ENCODE data around the gene IRF2BP2.

Gene IRF2BP2

DNA sequence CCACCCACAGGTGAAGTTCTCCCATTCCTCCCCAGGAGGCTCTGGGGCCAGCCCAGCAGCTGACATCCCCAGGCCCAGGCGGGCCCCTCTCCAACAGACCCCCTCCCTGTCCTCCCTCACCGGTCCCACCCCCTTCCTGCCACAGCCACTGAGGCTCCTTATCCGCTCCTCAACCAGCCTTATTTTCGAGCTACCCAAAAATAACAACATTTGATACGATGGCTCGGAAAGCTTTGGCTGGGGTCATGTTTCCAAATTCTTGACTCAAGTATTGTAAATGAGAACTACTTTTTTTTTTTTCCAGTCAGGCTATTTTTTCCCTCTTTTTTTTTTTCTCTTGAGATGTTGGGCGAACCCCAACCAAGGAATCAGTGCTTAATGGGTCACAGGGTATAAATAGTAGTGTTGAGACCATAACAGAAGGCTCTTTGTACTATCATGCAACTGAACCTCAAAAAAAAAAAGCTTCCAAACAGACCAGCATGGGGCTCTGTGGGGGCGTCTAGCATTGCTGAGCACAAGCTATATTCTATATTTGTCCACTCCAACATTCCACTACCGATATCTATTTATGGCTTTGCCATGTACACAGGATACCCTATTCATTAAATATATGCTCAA is 27.2 kb downstream of the IRF2BP2 start:
- DNase-seq = no peak

DNA sequence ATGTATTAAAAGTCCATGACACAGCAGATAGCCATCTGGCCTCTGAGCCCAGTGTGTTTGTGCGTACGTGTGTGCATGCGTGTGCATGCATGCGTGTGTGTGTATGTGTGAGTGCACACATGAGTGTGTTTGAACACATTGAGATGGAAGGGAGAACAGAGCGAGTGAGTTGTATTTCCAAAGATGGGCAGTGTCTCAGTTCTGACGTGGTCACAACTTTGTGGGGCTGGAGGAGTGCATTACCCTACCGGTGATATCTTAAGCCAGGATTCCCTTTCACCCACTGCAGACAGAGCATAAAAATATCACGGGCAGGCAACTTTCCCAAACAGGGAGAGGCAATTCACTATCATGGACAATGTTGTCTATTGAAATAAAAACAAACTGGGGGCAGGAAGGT is 27.8 kb downstream of the IRF2BP2 start:
- DNase-seq = no peak

DNA sequence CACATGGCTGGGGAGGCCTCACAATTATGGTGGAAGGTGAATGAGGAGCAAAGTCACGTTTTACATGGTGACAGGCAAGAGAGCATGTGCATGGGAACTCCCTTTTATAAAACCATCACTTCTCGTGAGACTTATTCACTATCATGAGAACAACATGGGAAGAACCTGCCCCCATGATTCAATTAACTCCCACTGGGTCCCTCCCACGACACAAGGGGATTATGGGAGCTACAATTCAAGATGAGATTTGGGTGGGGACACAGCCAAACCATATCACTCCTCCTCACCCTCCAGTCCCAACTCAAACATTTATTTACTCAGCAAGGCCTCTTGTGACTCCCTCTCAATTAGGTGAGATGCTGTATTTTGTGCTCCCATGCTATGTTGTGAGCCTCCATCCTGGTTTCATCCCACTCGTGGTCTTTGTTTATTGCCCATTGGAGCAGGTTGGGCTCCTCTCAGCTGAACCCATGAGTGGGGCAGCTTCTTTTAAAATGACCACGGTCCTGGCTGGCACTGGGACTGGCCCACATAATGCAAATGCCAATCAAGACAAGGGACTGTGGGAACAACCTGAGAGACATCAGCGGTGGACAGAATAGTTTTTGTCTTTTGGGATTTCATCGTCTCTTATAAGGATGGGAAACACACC is 28.8 kb downstream of the IRF2BP2 start:
- no peak for DNase-seq

DNA sequence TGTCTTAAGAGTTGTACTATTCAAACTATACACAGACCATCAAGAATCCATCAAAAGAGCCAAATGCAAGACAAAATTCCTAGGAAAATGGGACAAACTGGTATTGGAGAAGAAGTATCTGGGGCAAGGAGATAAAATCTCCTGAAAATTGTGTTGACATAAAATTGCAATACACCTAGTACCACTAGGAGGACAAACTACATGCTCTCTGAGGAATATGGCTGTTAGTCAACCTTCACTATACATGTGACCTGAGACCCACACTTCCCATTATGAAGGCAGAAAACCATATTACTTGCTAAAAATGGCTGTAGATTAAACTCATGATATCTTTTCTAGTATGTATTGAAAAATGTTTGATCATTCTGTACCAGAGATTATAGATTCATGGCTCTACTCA is 30.0 kb downstream of the IRF2BP2 start:
- DNase-seq = no peak

DNA sequence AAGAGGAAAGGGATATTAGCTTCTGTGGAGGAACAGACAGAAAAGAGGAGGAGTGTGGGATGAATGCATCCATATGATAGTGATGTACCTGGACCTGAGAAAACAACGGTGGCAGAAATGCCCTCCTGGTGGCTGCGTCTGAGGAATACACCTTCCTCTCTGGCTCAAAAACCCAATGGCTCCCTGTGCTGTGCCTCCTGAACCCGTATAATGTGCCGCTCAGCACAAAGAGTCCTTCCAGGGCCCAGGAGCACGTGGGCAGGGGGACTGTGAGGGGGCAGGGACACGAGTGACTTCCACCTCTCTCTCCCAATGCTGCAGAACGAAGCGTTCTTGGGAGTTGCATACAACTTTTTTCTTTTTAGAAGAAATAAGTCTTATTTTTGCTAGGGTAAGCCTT is 31.2 kb downstream of the IRF2BP2 start:
- DNase-seq = no peak

DNA sequence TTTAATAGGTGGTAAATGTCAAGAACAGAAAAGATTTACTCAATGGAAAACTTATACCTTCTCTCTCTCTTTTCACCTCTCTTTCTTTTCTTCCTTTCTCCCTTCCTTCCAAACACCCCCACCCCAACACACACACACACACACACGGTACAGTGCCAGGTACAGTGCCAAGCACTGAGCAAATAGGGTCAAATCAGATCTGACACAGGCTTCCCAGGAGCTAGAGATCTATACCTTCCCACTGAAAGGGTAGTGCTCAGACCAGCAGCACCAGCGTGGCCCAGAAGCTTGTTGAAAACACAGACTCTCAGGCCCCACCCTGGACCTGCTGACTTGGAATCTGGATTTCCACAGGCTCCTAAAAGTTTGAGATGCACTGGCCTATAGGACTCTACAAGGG is 31.9 kb downstream of the IRF2BP2 start:
- no peak for DNase-seq

DNA sequence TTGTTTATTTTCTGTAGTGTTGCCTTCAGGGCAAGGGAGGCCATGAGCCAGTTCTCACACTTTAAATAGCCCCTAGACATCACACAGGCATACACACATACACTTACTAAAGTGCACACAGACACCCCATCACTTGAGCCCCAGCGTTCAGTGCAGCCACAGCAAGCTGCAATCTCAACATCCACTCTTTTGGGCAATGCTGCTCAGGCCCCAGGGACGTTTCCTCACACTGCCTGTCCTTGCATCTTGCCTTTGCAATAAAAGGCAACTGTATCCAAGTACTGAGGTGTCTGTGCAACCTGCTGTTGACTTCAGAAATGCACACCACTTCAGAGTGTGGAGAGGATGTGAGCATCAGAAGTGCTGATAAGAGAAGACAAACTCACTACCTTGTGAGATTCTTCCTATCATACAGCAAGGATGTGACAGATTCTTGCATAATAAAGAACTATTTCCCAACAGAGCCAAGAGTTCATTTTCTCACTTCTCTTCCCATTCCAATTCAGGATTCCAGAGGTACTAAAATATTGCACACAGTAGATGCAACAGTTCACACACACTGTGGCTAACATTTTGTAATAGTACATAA is 36.2 kb downstream of the IRF2BP2 start:
- no peak for DNase-seq

DNA sequence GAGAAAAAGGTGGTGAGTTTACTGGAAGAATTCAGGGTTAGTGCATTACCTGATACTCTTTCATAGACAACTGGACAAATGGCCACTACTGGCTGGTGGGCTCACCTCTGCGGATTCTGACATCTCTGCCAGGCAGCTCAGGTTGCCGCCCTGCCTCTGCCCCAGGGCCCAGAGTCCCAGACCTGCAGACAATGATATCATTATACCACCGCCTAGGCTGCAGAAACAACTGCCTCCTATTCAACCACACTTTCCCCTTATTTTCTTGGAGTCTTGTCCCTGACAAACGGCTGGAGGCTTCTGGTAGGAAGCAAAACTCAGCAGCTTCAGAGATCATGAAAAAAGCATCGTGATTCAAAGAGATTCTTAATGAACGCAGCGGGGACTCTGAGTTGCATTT is 37.0 kb downstream of the IRF2BP2 start:
- no peak for DNase-seq

DNA sequence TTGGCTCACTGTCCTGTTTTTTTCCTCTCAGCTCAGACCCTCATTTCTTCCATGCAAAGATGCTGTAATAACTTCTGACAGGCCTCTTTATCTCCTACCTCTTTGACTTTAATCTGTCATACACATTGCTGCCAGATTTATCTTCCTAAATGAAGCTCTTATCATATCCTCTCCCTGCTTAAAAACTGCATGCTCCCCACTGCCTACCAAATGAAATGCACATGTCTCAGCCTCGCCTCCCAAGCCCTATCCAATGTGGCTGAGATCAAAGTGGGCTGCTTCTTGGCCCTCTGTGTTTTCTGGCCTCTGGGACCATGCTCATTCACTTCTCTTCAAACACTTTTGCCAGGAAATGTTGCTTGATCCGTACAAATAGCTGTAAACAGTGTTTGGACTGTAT is 38.3 kb downstream of the IRF2BP2 start:
- no peak for DNase-seq

DNA sequence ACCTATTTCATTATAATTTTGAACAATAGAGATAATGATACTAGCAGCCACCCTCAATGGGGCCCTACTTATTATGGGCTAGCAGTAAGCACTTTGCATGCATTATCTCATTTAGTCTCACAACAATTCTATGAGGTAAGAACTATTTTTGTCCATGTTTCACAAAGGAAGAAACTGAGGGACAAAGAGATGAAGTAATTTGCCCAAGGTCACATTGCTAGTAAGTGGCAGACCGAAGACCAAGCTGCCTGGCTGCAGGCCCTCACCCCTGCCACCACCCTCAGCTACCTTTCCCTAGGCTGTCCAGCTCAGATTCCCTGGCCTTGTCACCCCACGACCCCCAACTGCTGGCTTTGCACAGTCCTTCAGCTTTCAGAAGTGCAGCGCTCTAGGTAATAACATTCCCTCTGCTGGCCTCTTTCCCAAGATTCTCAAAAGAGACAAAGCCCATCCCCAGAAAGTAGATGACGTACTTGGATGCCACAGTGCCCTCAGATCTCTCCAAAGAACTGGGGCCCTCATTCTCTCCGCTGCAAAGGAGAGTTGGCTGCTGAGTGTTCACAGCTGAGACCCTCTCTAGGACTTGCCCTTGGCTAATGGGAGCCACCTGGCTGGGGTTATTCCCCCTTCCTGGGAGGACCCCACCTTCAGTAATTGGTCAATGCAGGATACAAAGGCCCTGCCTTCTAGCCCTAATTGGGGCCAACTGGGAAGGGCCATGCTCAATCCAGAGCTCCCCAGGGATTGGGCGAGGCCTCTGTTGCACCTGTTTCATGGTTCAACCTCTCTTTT is 39.5 kb downstream of the IRF2BP2 start:
- no peak for DNase-seq

DNA sequence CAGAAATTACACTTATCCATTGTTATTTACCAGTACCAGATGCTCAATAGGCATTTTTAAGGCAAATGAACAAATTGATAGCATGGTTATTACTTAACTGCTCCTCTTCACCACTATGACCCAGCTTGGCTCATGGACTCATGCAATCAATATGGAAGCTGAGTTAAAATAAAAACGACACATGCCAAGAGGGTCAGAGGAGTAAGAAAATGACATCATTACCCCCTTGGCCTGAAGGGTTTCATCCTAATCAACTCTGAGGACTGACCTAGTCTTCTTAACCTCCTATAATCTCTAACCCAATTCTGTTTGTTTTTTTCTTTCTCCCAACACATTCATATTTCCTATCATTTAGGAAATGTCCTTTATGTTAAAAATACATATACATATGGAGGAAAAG is 41.6 kb downstream of the IRF2BP2 start:
- no peak for DNase-seq

DNA sequence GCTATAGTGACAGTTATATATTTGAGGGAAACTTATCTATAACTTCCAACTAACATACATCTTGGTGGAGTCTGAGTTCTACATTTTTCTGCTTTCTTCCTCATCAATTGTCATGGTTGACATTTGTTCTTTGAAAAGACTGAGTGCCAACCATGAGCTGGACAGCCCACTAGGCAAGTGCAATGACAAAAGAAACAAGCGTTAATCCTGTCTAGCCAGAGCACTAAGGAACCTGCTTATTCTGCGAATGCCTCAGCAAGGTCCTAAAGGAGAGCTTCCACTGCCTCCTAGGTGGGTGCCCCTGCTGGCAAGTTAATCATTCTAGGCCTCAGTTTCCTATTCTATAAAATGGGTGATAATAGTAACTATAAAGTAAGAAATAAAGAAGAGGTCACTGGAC is 44.8 kb downstream of the IRF2BP2 start:
- DNase-seq = no peak

DNA sequence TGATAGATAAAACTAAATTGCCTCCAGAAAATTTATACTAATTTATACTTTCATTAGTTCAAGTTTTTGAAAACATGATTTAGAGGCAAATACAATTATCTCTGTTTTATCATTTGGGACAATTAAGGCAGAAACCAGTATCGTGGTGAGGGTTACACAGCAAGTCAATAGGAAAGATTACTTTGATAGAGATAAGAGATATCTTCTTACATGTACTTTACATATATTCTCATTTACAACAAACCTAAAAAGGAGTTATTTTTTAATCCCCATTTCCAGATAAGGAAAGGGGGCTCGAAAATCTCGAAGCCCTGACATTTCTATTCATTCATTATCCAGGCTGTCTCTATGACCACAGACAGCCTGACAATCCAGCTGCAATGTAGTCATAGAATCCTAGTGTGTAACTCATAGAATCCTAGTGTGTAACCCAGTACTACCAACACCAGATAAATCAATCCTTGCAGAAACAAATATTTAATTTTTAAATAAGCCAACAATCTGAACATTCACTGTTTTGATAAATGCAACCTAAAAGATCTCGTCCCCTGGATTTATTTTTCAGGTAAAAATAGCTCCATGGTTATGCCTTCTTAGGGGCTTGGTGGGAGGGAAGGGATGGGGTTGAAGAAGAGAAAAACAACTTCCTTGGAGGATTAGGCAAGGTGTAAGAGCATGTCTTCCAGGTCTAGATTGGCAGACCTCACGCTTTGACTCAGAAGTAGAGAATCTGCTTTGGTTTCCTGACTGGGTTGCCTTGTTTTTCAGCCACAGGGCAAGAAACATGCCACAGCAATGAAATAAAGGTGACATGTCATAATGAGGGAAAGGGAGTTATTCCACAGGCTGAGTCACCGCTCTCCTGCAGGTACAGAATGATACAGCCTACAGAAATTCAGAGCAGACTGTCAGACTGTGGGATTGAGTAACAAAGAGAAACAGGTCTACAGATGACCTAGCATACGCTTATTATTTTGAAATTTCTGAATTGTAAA is 45.6 kb downstream of the IRF2BP2 start:
- DNase-seq = no peak

DNA sequence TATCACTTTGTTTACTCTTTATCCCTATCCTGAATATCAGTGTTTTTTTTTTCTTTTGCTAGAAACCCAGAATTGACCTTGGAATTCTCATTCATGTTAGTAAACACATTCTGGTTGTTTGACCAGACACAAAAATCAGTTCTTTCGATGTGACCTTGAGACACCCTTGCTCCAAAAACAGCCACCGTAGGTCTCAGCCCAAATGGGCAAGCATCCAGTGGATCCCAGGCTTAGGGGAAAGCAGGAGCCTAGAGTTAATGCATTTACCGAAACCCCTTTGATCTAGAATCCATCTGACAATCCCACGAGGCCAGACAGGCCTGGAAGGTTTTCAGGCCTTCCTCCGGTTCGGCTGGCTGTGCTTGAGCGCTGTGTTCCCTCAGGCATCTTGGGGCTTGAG is 47.6 kb downstream of the IRF2BP2 start:
- no peak for DNase-seq

DNA sequence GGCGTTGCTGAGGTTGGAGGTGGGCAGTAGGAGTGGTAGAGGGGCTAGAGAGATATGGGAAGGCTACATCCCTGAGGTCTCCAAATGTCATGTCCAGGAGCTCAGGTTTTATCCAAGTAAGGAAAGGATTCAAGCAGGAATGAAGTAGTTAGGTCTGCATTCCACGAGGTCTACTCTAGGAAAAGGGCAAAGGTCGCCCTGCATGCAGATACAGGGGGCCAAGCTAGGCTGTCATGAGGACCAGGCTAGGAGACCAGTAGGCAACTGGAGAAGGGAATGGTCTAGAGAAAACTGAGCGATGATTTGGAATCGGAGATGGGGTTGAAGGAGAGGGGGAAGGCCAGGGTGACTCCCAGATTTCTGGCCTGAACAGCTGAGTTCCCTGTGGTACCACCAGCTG is 48.7 kb downstream of the IRF2BP2 start:
- no peak for DNase-seq

DNA sequence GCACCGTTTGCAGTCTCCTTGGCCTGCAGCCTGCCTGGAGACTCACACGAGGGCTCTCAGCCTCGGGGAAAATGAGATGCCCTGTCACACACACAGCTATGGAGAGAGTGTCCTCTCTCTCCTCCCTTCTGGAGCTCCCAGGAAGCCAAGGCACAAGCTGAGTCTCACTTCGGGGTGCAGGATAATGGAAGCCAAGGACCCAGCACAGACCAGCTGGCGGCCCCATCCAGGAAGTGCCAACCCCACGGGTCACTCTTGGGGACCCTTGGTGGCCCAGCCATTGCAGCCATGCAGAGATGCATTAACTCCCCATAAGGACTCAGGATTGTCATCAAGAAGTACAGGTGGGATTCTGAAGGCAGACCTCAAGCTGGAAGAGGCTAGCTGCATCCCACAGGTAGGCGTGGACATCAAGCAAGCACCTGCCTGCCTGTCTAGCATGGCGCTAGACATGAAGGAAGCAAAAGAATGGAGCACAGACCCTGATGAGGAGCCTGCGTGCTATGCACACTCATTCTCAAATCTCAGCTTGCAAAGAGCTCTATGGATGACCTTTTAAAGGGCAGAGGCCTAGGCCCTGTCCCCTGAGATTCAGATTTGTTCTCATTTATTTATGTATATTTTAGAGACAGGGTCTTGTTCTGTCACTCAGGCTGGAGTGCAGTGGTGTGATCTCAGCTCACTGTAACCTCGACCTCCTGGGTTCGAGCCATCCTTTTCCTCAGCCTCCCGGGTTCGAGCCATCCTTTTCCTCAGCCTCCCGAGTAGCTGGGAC is 49.9 kb downstream of the IRF2BP2 start:
- DNase-seq = no peak

DNA sequence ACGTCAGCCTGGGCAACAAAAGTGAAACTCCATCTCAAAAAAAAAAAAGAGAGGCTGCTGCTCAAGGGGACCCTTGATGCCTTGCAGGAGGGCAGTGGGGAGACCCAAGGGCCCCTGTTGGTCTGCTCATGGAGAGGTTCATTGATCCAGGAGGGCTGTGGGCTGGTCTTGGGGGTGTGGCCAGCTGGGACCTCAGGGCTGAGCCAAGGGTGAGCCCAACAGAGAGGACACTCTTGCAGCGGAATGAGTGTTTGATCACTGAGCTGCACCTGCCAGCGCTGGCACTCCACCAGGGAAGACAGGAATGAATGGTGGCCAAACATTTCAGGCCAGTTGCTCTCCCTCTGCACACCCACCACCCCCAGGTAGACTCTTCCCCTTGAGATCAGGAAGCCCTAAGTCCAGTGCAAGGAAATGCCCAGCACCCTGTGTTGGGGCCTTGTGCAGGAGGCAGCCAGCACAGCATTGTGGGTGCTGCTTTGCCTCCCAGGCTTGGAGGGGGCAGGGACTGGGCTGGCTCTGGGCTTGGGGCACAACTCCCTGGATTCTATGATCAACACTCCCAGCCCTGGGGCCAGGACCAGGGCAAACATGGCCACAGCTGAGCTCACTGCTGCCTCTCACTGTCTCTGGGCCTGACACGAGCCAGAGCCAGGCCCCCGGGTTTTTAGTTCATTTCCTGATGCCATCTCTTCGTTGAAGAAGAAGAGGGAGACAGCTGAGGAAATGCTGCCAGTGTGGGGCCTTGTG is 50.7 kb downstream of the IRF2BP2 start:
- no peak for DNase-seq

DNA sequence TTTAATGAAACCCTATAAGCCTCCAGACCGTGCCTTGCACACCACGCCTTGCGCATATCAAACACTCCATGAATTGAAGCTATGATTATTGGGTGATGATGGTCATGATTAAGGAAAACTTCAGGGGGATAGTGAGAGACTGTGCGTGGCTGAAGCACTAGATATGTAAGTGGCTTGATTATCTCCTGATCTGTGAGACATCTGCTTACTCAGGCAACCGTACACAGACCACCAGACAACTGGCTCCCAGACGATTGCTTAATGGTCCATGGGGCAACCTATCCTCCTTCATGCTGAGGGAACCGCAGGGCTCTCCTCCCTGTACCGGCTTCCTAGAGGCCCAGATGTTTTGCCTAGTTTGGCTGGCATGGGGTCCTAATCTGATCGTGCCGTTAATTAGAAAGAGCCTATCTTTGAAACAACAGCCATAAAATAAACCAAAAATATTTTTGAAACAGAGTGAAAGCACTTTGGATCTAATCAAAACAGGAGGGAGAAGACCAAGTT is 51.6 kb downstream of the IRF2BP2 start:
- no peak for DNase-seq

DNA sequence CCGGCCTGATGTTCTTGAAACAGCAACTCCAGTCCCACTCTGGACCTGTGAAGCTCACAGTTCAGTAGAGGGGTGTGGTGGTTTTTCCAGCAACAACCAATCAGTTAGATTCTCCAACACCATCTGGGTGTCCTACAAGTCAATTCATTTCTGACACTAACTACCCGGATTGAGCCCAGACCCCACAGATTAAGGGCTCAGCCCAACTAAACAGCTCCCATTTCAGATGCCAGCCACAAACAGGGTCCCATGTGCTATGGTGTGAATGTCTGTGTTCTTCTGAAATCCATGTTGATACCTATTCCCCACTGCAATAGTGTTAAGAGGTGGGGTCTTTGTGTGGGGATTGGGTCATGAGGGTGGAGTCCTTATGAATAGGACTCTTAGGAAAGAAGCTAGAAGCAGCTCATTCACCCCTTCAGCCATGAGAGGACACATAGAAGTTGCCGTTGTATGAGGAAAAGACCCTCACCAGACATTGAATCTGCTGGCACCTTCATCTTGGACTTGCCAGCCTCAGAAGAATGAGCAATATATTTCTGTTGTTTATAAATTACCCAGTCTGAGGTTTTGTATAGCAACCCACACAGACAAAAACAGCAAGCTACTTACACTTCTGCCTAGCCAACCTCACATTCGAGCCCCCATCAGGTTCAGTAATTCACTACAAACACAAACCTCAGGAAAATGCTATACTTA is 53.6 kb downstream of the IRF2BP2 start:
- DNase-seq = no peak

DNA sequence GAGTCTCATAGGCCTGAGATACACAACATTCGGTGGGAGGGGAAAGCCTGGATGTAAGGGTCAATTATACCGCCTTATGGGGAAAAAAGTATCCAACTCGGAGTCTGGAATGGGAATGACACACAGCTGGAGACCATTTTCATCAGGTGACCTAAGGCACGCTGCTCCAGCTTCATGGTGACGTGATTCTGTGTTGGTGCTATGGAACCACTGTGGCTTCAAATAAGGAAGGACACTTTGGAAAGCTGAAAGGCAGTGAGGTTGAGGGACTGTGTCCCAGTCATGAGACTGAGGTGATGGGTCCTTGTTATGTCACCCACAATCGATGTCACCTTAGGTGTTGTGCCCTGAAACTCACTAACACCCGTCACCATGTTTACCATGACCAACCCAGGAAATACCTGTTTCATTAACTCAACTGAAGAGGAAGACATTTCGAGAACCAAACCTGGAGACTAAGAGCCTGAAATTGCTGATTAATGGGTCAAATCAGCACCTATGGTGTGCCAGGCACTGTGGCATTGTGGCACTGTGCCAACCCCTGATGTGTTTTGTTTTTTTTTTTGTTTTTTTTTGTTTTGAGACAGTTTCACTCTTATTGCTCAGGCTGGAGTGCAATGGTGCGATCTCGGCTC is 54.5 kb downstream of the IRF2BP2 start:
- DNase-seq = no peak
